Chondrocyte (in vitro differentiated cells): ENCODE results near the gene CWC15. TPM values are rescaled to one million over a fixed set of nuclear protein-coding genes. Genes with fewer than 3 reads are reported as not detected.
"Not testable (repeated sequence)": the region's sequence is repeated elsewhere in the genome, so short reads cannot be mapped to it uniquely, and the experiment has no call there.

Source experiments
- DNase-seq: peaks from one replicate; pipeline ENCODE4 v3.0.0; 2021; ENCODE audit warnings: mixed read lengths, low spot score
- H3K27ac Mint-ChIP-seq: one replicate; pipeline ENCODE4 v1.8.0; 2021; ENCODE audit warnings: mild to moderate bottlenecking, moderate library complexity, mixed read lengths; ENCODE audit not compliant: unreplicated experiment
- H3K27me3 Mint-ChIP-seq: 2 replicates; pipeline ENCODE4 v1.8.0; 2021; ENCODE audit warnings: low read depth, mixed read lengths
- H3K36me3 Mint-ChIP-seq: 2 replicates; pipeline ENCODE4 v1.8.0; 2021; ENCODE audit warnings: low read depth, mixed read lengths
- H3K4me1 Mint-ChIP-seq: 2 replicates; pipeline ENCODE4 v1.8.0; 2021; ENCODE audit warnings: low read depth, mild to moderate bottlenecking, mixed read lengths
- H3K4me3 Mint-ChIP-seq: one replicate; pipeline ENCODE4 v1.8.0; 2021; ENCODE audit warnings: mild to moderate bottlenecking, moderate library complexity, mixed read lengths; ENCODE audit not compliant: unreplicated experiment
- H3K9me3 Mint-ChIP-seq: 2 replicates; pipeline ENCODE4 v1.8.0; 2021; ENCODE audit warnings: low read depth, mixed read lengths
- long read RNA-seq: library from polyadenylated mRNA; stranded (forward); transcript quantifications from one replicate; pipeline ENCODE4 v2.0.0, GENCODE V29; 2021
- total RNA-seq: library from RNA; stranded (reverse); gene quantifications from 3 replicates; pipeline ENCODE4 v1.2.1, GENCODE V29; 2021
- TF ChIP-seq, protein P1 (sequence below): fragments of 200-600 bp; sonication (generic); IDR thresholded peaks from 2 replicates; pipeline ENCODE4 v1.5.0; 2021; ENCODE audit warnings: antibody characterized with exemption, mild to moderate bottlenecking, moderate library complexity

The CWC15 gene
- 29.5 to 53.3 TPM (median 42.0 TPM) in 3 replicates for total RNA-seq
- long read RNA-seq, transcript CWC15-201 (7 exons, 1,576 nt), result major isoform, 34 of 39 reads
- long read RNA-seq, partial matches to known transcripts, result 1 of 39 reads
- long read RNA-seq, other reads (novel, unspliced or antisense), result 2 of 39 reads

DNA sequence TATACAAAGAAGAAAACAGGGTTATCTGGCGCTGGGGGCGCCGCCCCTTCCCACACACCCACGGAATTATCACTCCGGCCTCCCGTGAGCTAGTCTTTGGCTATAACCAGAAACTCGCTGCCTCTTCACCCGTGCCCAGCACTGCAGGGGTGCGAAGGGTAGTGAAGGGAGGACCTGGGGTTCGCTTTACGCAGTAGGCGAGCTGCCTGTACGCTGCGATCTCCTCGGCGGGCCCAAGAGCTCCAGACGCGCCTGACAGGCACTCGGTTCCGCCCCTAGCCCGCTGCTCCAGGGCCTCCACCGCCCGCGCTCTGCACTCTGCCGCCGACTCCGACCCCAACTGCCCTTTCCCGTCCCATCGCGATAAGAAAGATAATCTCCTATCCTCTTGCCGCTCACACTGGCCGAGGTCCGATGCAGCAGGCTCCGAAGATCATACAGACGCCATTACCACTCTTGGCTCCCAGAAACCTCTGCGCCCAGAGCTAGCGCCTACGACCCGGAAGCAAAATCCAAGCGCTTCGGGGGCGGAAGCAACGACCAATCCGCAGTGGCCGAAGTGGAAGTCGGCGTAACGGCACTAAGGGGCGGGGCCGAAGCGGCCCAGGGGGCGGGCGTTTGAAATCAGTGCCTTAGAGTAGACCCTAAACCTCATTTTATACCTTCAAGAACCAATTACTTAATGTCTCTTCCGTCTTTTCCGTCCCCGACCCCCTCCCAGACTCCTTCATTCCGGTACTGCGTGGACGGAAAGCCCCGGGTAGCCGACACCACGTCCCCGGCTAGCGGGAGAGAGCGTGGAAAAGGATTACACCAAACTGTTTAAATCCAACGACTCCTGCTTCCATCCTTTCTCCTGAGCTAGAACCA, at the start of gene CWC15, which contains the start of gene KDM4D:
CWC15 (minus strand) TSS at position 458 of the 870 bp plus-strand sequence. CDS start 1,371 bp downstream, outside the sequence.
KDM4D (plus strand) TSS at position 611 of the 870 bp plus-strand sequence. CDS start 23,664 bp downstream, outside the sequence.
- H3K27me3 Mint-ChIP-seq, result no peaks in the 10 kb centered on the region
- H3K27ac Mint-ChIP-seq, result peak within 1 kb of the TSS; percentile 97
- H3K9me3 Mint-ChIP-seq, result no peaks in the 10 kb centered on the region
- TF ChIP-seq, protein P1, sequence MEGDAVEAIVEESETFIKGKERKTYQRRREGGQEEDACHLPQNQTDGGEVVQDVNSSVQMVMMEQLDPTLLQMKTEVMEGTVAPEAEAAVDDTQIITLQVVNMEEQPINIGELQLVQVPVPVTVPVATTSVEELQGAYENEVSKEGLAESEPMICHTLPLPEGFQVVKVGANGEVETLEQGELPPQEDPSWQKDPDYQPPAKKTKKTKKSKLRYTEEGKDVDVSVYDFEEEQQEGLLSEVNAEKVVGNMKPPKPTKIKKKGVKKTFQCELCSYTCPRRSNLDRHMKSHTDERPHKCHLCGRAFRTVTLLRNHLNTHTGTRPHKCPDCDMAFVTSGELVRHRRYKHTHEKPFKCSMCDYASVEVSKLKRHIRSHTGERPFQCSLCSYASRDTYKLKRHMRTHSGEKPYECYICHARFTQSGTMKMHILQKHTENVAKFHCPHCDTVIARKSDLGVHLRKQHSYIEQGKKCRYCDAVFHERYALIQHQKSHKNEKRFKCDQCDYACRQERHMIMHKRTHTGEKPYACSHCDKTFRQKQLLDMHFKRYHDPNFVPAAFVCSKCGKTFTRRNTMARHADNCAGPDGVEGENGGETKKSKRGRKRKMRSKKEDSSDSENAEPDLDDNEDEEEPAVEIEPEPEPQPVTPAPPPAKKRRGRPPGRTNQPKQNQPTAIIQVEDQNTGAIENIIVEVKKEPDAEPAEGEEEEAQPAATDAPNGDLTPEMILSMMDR, result no peak
- H3K36me3 Mint-ChIP-seq, result peaks cover 19% of the 10 kb centered on the region
- H3K4me1 Mint-ChIP-seq, result peaks cover 30% of the 10 kb centered on the region
- peak; percentile 95 for DNase-seq
- peak within 1 kb of the TSS; percentile 97 for H3K4me3 Mint-ChIP-seq

DNA sequence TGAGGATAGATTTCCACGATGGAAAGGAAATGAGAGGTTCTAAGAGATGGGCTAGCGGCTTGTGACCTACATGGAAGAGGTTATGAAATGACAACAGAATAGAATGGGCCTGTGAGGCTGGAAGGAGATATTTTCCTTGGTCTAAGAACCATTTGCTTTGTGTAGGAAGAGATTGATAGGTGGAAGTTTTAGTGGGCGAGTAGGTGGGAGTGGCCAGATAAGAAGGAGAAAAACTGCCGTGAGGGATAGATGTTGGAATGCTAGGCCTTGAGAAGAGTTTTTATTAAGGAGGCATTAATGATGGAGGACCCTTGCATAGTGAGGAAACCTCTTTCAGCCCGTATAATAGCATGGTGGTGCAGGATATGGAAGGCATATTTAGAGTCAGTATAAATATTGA, 48.1 kb upstream of the CWC15 start:
- H3K4me1 Mint-ChIP-seq, H3K36me3 Mint-ChIP-seq, H3K27ac Mint-ChIP-seq, H3K4me3 Mint-ChIP-seq, H3K9me3 Mint-ChIP-seq, H3K27me3 Mint-ChIP-seq, DNase-seq: not testable (repeated sequence)

DNA sequence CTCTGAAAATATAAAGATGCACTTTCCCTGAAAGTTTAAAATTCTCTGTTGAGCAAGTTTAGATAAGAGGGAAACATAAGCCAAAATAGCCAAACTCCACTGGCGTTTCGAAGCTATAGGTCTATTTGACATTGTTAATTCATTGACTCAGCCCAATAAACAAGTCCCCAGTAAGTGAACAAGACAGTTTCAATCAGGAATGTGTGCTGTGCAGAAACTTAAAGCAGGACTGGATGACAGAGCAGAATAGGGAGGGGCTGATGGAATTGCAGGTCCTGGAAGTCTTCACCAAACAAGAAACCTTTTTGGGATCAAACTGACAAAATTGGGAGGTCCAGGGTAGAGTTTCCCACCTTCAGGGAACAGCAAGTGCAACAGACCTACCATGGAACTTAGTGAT, 42.8 kb upstream of the CWC15 start:
- Mint-ChIP-seq H3K27me3 (no peaks in the 10 kb centered on the region), H3K36me3 (no peaks in the 10 kb centered on the region), H3K9me3 (no peaks in the 10 kb centered on the region), H3K4me1 (no peaks in the 10 kb centered on the region), H3K4me3 (no peak overlapping the region), H3K27ac (no peak overlapping the region)
- DNase-seq, result no peak
- TF ChIP-seq, protein P1, result no peak

DNA sequence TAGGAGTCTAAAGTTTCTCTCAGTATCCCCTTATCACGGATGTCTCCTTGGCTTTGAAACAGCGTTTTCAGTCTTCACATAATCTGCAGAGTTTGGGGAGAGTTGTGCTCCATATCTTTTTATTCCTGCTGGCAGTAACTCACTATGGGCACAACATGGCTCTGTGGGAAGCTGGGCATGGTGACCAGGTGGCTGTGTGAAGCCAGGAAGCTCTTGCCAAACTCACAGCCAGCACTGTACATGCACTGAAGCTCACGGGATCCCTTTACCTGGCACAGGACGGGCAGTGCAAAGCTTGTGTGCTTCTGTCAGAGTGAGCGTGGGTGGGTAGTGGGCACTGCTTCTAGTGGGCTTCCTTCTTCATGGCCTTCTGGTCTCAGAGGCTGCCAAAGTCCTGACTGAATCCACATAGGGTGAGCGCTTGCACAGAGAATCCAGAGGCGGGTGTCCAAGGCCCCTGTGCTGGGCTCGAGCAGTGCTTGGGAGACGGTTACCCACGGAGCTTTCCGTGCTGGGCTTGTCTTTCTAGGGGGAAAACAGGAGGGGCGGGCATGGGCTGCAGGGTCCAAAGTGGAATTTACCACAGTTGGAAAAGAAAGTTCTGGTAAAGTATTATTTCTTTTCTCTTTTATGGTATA, 40.9 kb upstream of the CWC15 start:
- Mint-ChIP-seq H3K4me3 (no peak overlapping the region), H3K27ac (no peak overlapping the region), H3K27me3 (peaks cover 5% of the 10 kb centered on the region), H3K36me3 (no peaks in the 10 kb centered on the region), H3K4me1 (no peaks in the 10 kb centered on the region), H3K9me3 (no peaks in the 10 kb centered on the region)
- TF ChIP-seq, protein P1, result no peak
- no peak for DNase-seq

DNA sequence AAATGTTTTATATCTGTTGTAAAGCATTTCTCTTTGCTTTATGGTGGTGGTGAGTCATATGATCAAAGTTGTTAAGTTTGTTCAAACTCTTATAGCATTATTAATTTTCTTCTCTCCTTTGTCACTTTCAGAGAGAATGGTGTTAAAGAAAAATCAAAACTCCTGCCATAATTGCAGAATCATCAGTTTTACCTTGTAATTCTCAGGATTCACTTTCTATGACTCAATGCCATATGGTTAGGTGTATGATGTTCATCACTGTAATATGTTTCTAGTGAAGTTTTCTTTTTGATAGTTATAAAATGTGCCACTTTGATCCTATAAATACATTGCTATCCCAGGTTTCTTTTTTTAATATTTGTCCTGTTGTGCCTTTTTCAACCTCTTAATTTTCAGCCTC, 38.0 kb upstream of the CWC15 start:
- peaks cover 4% of the 10 kb centered on the region for H3K36me3 Mint-ChIP-seq
- no peak overlapping the region for H3K27ac Mint-ChIP-seq
- H3K4me1 Mint-ChIP-seq, result no peaks in the 10 kb centered on the region
- H3K4me3 Mint-ChIP-seq, result no peak overlapping the region
- H3K27me3 Mint-ChIP-seq, result peaks cover 11% of the 10 kb centered on the region
- no peak for DNase-seq
- peaks cover 14% of the 10 kb centered on the region for H3K9me3 Mint-ChIP-seq
- TF ChIP-seq, protein P1, result no peak
